T-helper 1 cell treated with Interleukin-12 subunit alpha and Interleukin-12 subunit beta and Interleukin-4 antibody, amounts not matched to agents 30 ng/mL and 1 ng/mL, for 36 hours (primary cell): ENCODE measurements around the gene NDST1. TPM values are rescaled to one million over a fixed set of nuclear protein-coding genes. Genes with fewer than 3 reads are reported as not detected.

ENCODE experiments used
- intact Hi-C: fragments of 100-400 bp; cut with micrococcal nuclease; formaldehyde crosslinking; loops from one replicate; pipeline ENCODE4 v1.15.1; 2024
- total RNA-seq: library from RNA; stranded (reverse); gene quantifications from 2 replicates; pipeline ENCODE4 v1.2.3, GENCODE V29; 2022

The NDST1 gene
- total RNA-seq, 1 donor from 2014 or later: 0.49 TPM

DNA sequence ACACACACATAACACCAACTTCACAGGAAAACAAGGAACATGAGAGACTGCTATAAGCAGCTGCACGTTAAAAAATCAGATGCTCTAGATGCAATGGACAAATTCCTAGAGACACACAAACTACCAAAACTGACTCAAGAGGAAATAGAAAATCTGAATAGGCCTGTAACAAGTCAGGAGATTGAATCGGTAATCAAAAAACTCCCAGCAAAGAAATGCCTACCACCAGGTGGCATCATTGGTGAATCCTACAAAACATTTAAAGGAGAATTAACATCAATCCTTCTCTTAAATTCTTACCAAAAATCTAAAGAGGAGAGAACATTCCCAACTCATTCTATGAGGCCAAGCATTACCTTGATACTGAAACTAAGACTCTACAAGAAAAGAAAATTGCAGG is 54.9 kb downstream of the NDST1 start:
- intact Hi-C loops: loop anchor here (5.0 to 10.0 kb wide), 4 partner anchors 194 to 1212 kb away; partner anchors contain the start of genes DCTN4, G3BP1 and SLC36A1

- intact Hi-C loops: loop anchor here (10.0 kb wide), 2 partner anchors 879 to 1209 kb away; partner anchors contain the start of genes G3BP1 and SLC36A1
These were observed 57.9 kb downstream of the NDST1 start for GRCh38 chr5:150565868-150566267.

DNA sequence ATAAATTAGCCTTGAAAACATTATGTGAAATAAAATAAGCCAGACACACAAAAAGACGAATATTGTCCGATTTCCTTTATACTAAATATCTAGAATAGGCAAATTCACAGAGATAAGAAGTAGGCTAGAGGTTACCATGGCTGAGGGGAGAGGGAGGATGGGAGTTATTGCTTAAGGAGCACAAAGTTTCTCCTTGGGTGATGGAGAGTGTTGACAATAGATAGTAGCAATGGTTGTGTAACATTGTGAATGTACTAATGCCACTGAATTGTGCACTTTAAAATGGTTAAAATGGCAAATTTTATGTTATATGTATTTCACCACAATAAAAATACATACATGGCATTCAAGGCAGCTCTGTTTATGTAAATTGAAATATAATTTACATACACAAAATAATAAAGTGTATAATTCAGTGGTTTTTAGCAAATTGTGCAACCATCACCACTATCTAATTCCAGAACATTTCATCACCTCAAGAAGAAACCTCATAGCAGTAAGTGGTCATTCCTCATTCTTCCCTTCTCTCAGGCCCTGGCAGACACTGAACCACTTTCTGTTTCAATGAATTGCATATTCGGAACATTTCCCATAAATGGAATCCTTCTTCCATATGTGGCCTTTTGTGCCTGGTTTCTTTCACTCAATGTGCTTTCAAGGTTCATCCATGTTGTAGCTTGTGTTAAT is 59.2 kb downstream of the NDST1 start:
- intact Hi-C loops: loop anchor here (10.0 kb wide), 2 partner anchors 878 to 1208 kb away; partner anchors contain the start of genes G3BP1 and SLC36A1

DNA sequence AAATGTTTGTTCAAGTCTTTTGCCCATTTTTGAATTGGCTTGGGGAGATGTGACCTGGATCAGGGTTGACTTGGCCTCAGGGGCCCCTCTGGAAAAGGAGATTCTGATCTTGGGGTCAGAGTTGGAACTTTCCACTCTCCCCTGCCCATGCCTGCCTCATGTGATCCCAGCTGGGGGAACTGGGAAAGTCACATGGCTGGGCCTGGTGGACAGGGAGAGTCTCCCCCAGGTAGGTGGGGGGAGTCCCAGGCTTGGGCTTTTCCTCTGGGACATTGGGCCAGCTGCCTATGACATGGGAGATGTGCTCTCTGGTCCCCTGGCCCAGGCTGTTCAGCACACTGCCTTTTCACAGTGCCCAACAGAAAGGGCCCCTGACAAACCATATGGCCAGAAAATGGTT is 60.7 kb downstream of the NDST1 start:
- intact Hi-C loops: loop anchor here (10.0 kb wide), 2 partner anchors 876 to 1206 kb away; partner anchors contain the start of genes G3BP1 and SLC36A1

- intact Hi-C loops: no loop called here
These were observed 62.4 kb downstream of the NDST1 start for GRCh38 chr5:150570333-150570732.

- intact Hi-C loops: no loop called here
These were observed 63.9 kb downstream of the NDST1 start for GRCh38 chr5:150571836-150572235.

DNA sequence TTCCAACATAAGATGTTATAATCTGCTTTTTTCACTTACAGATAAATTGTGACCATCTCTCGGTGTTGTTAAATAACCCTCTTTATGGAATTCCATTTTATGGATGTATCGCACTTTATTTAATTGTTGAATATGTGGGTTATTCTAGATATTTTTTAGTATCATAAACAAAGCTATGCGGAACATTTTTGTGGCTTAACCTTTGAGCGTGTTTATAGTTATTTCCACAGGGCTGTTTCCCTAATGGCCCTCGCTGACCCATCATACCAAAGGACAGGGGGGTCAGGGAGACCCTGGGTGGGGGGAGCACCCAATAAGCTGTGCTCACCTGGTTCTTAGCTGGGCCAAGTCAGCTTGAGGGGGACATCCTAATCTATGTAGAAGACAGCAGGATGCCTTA is 65.3 kb downstream of the NDST1 start:
- intact Hi-C loops: no loop called here

DNA sequence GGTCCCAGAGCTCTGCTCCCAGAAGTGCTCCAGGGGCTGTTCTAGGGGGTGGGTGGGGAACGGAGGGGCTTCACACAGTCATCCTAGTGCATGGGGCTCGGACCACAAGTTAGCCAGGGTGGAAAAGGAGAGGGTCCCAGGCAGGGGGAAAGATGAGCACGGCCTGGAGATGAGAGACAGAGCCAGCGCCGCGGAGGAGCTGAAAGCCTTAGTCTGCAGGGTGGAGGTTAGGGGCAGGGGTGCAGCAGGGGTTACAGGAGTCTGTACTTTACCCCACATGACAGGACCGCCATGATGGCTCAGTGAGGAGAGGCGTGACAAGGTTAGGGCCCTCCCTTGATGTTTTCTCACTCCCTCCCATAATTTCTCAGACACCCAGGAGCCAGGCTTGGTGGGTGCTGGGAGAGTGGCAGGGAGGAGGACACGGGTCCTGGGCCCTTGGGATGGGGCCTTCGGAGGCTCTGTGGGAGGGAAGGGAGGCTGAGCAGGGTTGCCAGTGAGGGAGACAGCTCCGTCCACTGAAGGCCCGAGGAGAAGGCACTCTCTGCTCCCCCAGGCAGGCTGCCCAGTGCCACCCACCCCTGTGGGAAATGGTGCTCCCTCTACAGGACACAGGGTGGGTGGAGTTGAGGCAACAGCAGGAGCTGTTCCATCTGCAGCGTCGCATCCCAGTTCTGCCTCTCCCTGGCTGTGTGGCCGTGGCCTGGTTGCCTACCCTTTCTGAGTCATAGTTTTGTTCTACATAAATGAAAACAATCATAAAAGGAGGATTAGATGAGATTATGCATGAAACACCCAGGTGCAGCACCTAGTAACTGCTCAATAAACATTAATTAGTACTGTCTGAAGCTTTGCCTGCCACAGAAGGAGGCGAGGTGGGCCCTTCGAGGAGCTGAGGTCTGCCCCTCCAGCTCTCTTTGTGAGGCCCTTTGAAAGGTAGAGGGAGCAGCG is 66.2 kb downstream of the NDST1 start:
- intact Hi-C loops: no loop called here

DNA sequence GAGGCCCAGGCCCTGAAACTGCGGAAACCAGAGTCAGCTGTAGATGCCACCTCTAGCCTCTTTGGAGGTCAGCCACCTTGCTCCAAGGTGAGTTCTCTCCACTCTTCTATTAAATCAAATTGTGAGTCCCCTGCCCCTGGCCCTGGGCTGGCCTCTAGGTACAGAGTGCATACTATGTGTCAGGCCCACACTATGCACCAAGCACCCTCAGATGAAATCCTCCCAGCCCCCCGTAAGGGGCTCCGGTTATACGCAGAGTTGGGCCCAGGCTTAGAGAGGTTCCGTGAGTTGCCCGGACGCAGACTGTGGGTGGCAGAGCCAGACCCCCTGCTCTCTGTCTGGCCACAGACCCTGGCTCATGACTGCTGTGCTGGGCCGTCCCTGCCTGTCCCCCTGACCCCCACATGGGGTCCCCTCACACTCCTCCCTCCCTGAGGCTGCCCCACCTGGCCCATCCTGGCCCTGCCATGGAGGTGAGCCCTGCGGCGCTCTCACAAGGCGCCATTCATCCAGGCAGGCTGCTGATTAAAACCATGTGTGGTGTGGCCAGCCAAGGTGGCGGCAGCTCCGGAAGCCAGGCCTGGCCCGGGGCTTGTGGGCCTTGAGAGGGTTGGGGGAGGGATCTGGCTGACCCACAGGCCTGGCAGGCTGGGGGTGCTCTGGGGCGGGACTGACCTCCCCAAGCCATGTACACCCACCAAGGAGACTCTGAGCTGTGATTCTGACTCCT is 67.1 kb downstream of the NDST1 start:
- intact Hi-C loops: no loop called here

GRCh38 chr5:150575745-150576448 is 68.0 kb downstream of the NDST1 start:
- intact Hi-C loops: no loop called here

- intact Hi-C loops: no loop called here
These were observed 68.6 kb downstream of the NDST1 start for GRCh38 chr5:150576449-150576949.

DNA sequence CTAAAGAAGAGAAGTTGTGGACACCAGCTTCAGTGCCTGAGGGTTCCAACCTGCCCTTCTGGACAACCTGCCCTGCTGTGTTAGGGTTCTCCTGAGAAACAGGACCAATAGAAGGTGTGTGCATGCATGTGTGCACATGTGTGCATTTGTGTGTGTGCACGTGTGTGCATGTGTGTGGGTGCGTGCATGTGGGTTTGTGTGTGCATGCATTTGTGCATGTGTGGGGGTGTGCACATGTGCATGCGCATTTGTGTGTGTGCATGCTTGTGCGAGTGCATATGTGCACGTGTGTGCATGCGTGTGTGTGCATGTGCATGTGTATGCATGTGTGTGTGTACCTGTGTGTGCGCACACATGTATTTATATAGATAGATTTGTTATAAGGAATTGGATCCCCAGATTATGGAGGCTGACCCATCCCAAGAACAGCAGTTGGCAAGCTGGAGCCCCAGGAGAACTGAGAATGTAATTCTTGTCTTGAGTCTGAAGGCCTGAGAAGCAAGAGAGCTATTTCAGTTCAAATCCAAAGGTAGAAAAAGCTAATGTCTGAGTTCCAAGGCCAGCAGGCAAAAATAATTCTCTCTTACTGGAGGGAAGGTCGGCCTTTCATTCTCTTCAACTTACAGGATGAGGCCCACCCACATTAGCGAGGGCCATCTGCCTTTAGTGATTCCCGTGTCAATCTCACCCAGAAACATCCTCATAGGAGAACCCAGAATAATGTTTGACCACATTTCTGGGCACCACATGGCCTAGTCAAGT is 69.6 kb downstream of the NDST1 start:
- intact Hi-C loops: no loop called here

GRCh38 chr5:150578781-150579461 is 71.0 kb downstream of the NDST1 start:
- intact Hi-C loops: no loop called here

GRCh38 chr5:150579462-150580400 is 71.8 kb downstream of the NDST1 start:
- intact Hi-C loops: no loop called here

GRCh38 chr5:150580917-150581316 is 73.0 kb downstream of the NDST1 start:
- intact Hi-C loops: no loop called here

DNA sequence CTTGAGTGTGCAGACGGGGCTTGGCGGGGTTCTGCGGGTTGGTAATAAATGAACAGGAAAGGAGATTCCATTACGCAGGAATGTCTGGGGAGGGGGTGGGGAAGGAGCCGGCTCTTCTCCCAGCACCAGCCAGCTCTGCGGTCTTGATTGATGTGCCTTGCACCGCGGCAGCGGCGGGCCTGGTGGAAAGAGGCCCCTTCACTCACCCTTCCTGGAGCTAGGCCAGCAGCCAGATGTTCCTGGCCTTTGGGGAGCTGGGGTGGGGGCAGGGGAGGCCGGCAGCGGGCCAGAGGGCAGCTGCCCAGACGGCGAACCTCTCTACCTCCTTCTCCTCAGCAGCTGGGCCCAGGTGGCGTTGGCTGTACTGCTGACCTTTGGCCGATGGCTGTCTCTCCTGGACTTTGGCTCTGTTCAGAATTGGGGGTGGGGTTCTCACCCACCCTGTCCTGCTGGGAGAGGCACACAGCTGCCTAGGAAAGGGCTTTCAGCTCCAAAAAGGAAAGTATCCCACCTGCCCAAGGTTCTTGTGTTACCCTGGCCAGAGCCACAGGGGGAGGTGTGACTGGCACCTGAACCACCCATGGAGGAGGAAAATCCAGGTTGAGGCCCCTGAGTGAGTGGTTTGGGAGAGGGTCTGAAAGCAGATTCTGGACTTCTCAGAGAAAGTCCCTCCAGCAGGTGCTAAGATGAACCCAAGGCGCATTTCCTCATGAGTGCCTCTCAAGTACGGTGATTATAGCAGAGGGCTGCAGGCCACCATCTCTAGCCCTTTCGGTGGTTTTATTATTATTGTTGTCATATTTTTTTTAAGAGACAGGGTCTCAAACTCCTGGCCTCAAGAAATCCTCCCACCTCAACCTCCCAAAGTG is 74.5 kb downstream of the NDST1 start:
- intact Hi-C loops: no loop called here

DNA sequence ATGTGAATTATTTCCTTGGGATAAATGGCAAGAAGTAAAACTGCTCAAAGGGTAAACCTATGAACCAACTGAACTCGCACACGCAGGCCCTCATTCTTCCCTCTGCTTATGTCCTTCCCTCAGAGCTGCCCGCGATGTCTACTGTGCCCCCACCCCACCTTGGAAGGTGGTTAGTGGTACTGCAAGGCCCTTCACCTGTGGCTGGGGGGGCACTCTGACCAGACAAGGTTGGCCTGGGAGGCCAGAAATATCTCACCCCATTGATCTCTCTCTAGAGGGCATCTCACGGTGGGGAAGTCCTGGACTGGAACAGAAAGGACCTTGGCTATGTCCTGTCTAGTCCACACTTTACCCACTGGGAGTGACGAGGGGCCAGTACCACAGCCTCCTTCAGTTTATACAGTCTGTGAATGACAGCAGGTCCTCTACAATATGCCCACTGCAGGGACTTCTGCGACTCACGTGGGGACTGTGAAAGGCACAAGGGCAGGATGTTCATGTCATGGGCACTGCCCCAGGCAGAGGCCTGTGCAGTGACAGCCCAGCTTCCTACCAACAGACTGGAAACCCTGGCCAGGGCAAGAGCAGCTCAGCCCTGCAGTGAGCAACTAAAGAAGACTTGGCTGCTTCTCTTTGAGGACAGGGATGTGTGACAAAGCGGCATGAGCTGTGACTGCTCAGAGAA is 75.8 kb downstream of the NDST1 start:
- intact Hi-C loops: no loop called here
